ENCODE results near the gene ZFHX3.

DNA sequence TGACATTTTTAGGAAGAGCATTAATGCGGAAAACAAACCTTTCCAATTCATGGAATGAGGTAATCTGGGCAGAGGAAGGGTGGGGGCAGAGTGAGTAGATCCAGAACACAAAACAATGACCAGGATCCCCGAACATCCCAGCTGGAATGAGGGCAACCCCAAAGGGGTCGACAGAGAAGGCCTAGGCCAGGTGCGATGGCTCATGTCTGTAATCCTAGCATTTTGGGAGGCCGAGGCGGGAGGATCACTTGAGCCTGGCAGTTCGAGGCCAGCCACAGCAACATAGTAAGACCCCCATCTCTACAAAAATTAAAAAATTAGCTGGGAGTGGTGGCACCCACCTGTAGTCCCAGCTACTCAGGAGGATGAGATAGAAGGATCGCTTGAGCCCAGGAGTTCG lies 64.7 kb downstream of the ZFHX3 start:
- TF ChIP-seq, protein P1, sequence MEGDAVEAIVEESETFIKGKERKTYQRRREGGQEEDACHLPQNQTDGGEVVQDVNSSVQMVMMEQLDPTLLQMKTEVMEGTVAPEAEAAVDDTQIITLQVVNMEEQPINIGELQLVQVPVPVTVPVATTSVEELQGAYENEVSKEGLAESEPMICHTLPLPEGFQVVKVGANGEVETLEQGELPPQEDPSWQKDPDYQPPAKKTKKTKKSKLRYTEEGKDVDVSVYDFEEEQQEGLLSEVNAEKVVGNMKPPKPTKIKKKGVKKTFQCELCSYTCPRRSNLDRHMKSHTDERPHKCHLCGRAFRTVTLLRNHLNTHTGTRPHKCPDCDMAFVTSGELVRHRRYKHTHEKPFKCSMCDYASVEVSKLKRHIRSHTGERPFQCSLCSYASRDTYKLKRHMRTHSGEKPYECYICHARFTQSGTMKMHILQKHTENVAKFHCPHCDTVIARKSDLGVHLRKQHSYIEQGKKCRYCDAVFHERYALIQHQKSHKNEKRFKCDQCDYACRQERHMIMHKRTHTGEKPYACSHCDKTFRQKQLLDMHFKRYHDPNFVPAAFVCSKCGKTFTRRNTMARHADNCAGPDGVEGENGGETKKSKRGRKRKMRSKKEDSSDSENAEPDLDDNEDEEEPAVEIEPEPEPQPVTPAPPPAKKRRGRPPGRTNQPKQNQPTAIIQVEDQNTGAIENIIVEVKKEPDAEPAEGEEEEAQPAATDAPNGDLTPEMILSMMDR (IDR thresholded peaks at IDR 0.05; ENCODE audit: low read depth, low read length, missing input control), result no peak
- TF ChIP-seq RAD21 (IDR thresholded peaks at IDR 0.05) (no peak), YY1 (IDR thresholded peaks at IDR 0.05) (no peak), GABPA (IDR thresholded peaks at IDR 0.05 in 1 of 2, conservative IDR thresholded peaks at IDR 0.05 in 1 of 2) (no peak), SP1 (IDR thresholded peaks at IDR 0.05) (no peak), TAF1 (conservative IDR thresholded peaks at IDR 0.05) (no peak), FOXA2 (IDR thresholded peaks at IDR 0.05) (no peak), RXRA (IDR thresholded peaks at IDR 0.05) (no peak), HNF4G (IDR thresholded peaks at IDR 0.05) (no peak), FOXA1 (IDR thresholded peaks at IDR 0.05) (no peak)
- TF ChIP-seq, protein P2, sequence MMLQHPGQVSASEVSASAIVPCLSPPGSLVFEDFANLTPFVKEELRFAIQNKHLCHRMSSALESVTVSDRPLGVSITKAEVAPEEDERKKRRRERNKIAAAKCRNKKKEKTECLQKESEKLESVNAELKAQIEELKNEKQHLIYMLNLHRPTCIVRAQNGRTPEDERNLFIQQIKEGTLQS (IDR thresholded peaks at IDR 0.05), result no peak

Measured in liver (tissue), 3 donors.